GM23248 (cell line): ENCODE data around the gene ZNF648. TPM values are rescaled to one million over a fixed set of nuclear protein-coding genes. Genes with fewer than 3 reads are reported as not detected.

Source experiments
- DNase-seq: peaks from one replicate; pipeline ENCODE4 v3.0.0-alpha.2; 2015
- H2AFZ ChIP-seq: fragments of 200-600 bp; sonication (generic); 2 replicates; pipeline ENCODE4 v1.6.1; 2016; ENCODE audit warnings: antibody characterized with exemption
- H3F3A ChIP-seq: fragments of 200-600 bp; sonication (generic); 2 replicates; pipeline ENCODE4 v1.6.1; 2016; ENCODE audit warnings: mild to moderate bottlenecking, antibody characterized with exemption, mixed run types; ENCODE audit not compliant: insufficient read depth
- H3K27ac ChIP-seq: fragments of 200-600 bp; sonication (generic); 2 replicates; pipeline ENCODE4 v1.5.1; 2016; ENCODE audit warnings: mild to moderate bottlenecking
- H3K27me3 ChIP-seq: fragments of 200-600 bp; sonication (generic); replicated peaks from 2 replicates; pipeline ENCODE4 v1.6.1; 2016; ENCODE audit warnings: mild to moderate bottlenecking; ENCODE audit not compliant: insufficient read depth
- H3K36me3 ChIP-seq: fragments of 200-600 bp; sonication (generic); 2 replicates; pipeline ENCODE4 v1.6.1; 2016; ENCODE audit warnings: low read depth, mild to moderate bottlenecking
- H3K4me1 ChIP-seq: fragments of 200-600 bp; sonication (generic); 2 replicates; pipeline ENCODE4 v1.6.1; 2016; ENCODE audit warnings: mild to moderate bottlenecking; ENCODE audit not compliant: insufficient read depth
- H3K4me2 ChIP-seq: fragments of 200-600 bp; sonication (generic); one replicate; pipeline ENCODE4 v1.6.1; 2016; ENCODE audit warnings: mild to moderate bottlenecking; ENCODE audit not compliant: unreplicated experiment
- H3K4me3 ChIP-seq: fragments of 200-600 bp; sonication (generic); 2 replicates; pipeline ENCODE4 v1.5.1; 2016; ENCODE audit warnings: mild to moderate bottlenecking
- H3K79me2 ChIP-seq: fragments of 200-600 bp; sonication (generic); 2 replicates; pipeline ENCODE4 v1.6.1; 2016; ENCODE audit warnings: mild to moderate bottlenecking; ENCODE audit not compliant: insufficient read depth
- H3K9ac ChIP-seq: fragments of 200-600 bp; sonication (generic); 2 replicates; pipeline ENCODE4 v1.6.1; 2016; ENCODE audit warnings: mild to moderate bottlenecking
- H3K9me2 ChIP-seq: fragments of 200-600 bp; sonication (generic); 2 replicates; pipeline ENCODE4 v1.6.1; 2016; ENCODE audit warnings: mixed run types, mild to moderate bottlenecking, moderate library complexity; ENCODE audit not compliant: insufficient read depth
- H3K9me3 ChIP-seq: fragments of 200-600 bp; sonication (generic); one replicate; pipeline ENCODE4 v1.6.1; 2017; ENCODE audit warnings: low read depth
- H4K20me1 ChIP-seq: fragments of 200-600 bp; sonication (generic); 2 replicates; pipeline ENCODE4 v1.6.0; 2016; ENCODE audit not compliant: insufficient read depth
- EZH2 ChIP-seq: fragments of 200-600 bp; sonication (generic); IDR thresholded peaks from 2 replicates; pipeline ENCODE4 v1.6.1; 2018; ENCODE audit warnings: antibody characterized with exemption, mild to moderate bottlenecking; ENCODE audit not compliant: insufficient read depth, poor library complexity, severe bottlenecking
- EZH2phosphoT487 ChIP-seq: fragments of 200-600 bp; sonication (generic); IDR thresholded peaks from 2 replicates; pipeline ENCODE4 v1.6.1; 2018; ENCODE audit warnings: antibody characterized with exemption, moderate library complexity, mild to moderate bottlenecking, low read depth; ENCODE audit not compliant: insufficient read depth
- WGBS, 2 experiments: methylation state at CpG; one replicate each; pipeline ENCODE4 v1.1.6; 2015 to 2017; ENCODE audit warnings: low lambda C conversion rate in 2 of 2, low coverage in 1 of 2; ENCODE audit errors: missing lambda C conversion rate in 2 of 2; 5-methylcytosine and 5-hydroxymethylcytosine counted together
- in situ Hi-C: fragments of 300-500 bp; cut with MboI; formaldehyde crosslinking; loops from 2 replicates; pipeline ENCODE4 v1.15.0; 2020
- polyA plus RNA-seq: library from polyadenylated mRNA; unstranded; fragments of >200 nt; fragmentation: Nextera tagmentation; extraction: Ambion mirVana; gene quantifications from 2 replicates; pipeline ENCODE4 v1.2.1, GENCODE V29; 2016
- total RNA-seq: library from RNA; depleted of rRNA; stranded (reverse); fragments of >200 nt; shearing (Covaris generic); gene quantifications from 2 replicates; pipeline ENCODE4 v1.2.3, GENCODE V29; 2014

The ZNF648 gene
- total and polyA plus RNA-seq, 2 experiments from 2014 or later: not detected

DNA sequence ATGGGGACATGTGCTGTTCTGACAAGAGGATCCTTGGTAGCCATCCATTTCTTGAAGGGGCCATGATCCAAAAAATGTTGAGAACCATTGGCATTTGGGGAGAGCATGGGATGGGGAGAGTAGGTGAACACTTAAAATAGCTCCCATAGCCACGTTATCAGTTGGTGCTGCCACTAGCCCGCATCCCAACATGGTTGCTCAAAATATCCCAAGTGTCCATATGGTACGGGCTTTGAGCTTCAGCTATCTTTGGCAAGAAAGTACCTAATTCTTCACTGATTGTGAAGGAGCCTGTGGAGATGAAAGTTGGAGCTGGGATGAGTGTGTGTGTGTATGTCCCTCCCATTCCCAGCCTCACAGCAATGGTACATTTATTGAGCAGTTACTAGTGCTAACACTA is 3.1 kb upstream of the ZNF648 start:
- H3K27ac ChIP-seq: no peak overlapping the region
- no peak overlapping the region for H3K4me2 ChIP-seq
- no peaks in the 10 kb centered on the region for H4K20me1 ChIP-seq
- no peak overlapping the region for H2AFZ ChIP-seq
- TF ChIP-seq EZH2: no peak
- no peaks in the 10 kb centered on the region for H3K27me3 ChIP-seq
- no peaks in the 10 kb centered on the region for H3K4me1 ChIP-seq
- H3K4me3 ChIP-seq: no peak overlapping the region
- in situ Hi-C loops: loop anchor here (10.0 kb wide), 1 partner anchor 590 kb away; no protein-coding TSS in a partner anchor
- no peak for DNase-seq
- 32 to 33% methylated on average over 3 of the region's 3 CpGs for WGBS, 2 experiments
- H3F3A ChIP-seq: no peaks in the 10 kb centered on the region
- no peak overlapping the region for H3K9ac ChIP-seq
- H3K9me2 ChIP-seq: no peaks in the 10 kb centered on the region
- no peaks in the 10 kb centered on the region for H3K36me3 ChIP-seq
- H3K79me2 ChIP-seq: no peaks in the 10 kb centered on the region
- H3K9me3 ChIP-seq: no peaks in the 10 kb centered on the region

DNA sequence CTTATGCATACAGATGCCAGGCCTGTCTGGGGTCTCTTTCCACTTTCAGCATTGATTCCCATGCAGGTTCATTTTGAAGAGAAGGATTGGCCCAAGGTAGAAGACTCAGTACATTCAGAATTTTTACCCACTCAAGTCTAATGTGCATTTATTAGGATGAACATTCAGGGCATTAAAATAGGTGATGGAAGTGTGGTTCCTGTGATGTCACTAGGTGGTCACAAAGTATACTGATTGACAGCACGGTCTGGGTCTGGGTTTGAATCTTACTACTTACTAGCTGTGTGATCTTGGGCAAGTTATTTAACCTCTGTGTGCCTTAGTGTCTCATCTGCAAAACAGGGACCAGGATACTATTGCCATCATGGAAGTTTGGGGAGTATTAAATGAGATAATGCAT is 711 bp upstream of the ZNF648 start:
- Histone ChIP-seq H3K27ac (no peak overlapping the region), H3K79me2 (no peaks in the 10 kb centered on the region), H3K4me3 (no peak overlapping the region), H3K4me2 (no peak overlapping the region), H3K36me3 (no peaks in the 10 kb centered on the region), H3F3A (no peaks in the 10 kb centered on the region), H2AFZ (no peak overlapping the region), H3K9me3 (no peaks in the 10 kb centered on the region), H4K20me1 (no peaks in the 10 kb centered on the region), H3K4me1 (no peaks in the 10 kb centered on the region), H3K27me3 (no peaks in the 10 kb centered on the region), H3K9ac (no peak overlapping the region), H3K9me2 (no peaks in the 10 kb centered on the region)
- 13 to 14% methylated on average over 1 of the region's 1 CpG for WGBS, 2 experiments
- in situ Hi-C loops: loop anchor here (10.0 kb wide), 1 partner anchor 587 kb away; no protein-coding TSS in a partner anchor
- no peak for TF ChIP-seq EZH2
- no peak for TF ChIP-seq EZH2phosphoT487
- DNase-seq: no peak

DNA sequence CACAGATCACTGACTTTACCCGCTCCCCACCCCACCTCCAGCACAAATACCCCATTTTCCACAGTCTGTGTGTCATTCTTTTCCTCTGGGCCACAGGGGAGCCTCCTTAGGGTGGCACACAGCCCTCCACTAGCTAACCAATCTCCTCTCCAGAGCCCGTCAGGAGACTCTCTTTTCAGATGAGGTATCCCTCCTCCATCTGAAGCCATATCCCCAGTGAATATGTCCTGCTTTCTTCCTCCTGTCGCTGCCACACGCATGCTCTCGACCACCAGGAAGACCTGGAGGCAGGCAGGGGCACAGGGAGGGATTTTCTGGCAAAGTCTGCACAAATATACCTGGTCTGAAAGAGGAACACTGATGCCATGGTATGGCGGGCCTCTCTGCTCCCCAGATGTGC is 635 bp downstream of the ZNF648 start:
- 28 to 37% methylated on average over 6 of the region's 6 CpGs for WGBS, 2 experiments
- no peak for DNase-seq
- H4K20me1 ChIP-seq: no peaks in the 10 kb centered on the region
- no peak overlapping the region for H3K27ac ChIP-seq
- H3K4me3 ChIP-seq: no peak overlapping the region
- no peaks in the 10 kb centered on the region for H3K36me3 ChIP-seq
- H3K9me3 ChIP-seq: no peaks in the 10 kb centered on the region
- H3K27me3 ChIP-seq: no peaks in the 10 kb centered on the region; the same call in 1 of the 2 replicates
- no peaks in the 10 kb centered on the region for H3K79me2 ChIP-seq
- TF ChIP-seq EZH2 (no peak), EZH2phosphoT487 (no peak)
- no peak overlapping the region for H3K9ac ChIP-seq
- H3K4me2 ChIP-seq: no peak overlapping the region
- in situ Hi-C loops: loop anchor here (10.0 kb wide), 1 partner anchor 586 kb away; no protein-coding TSS in a partner anchor
- H3K9me2 ChIP-seq: no peaks in the 10 kb centered on the region
- no peaks in the 10 kb centered on the region for H3K4me1 ChIP-seq
- H2AFZ ChIP-seq: no peak overlapping the region
- no peaks in the 10 kb centered on the region for H3F3A ChIP-seq

DNA sequence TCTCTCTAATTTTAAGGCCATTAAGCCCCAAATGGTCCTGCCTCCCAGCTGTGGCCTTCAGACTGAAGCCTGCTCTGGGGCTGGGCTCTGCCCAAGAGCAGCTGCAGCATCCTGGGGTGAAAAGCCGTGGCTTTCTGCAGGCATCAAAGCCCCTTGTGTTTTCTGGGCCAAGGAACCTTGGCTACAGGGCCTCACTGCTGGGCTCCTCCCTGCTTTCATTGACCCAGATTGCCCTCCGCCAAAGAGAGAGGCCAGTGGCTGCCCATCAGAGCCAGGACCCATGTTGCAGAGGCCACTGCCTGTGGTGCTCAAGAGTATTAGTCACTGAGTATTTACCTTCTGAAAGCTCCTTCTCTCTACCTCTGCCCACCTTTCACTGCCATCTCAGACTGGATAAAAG is 1.6 kb downstream of the ZNF648 start:
- H3K79me2 ChIP-seq: no peaks in the 10 kb centered on the region
- no peak for TF ChIP-seq EZH2
- TF ChIP-seq EZH2phosphoT487: no peak
- H3K9me2 ChIP-seq: no peaks in the 10 kb centered on the region
- no peaks in the 10 kb centered on the region for H3K9me3 ChIP-seq
- in situ Hi-C loops: loop anchor here (10.0 kb wide), 1 partner anchor 585 kb away; no protein-coding TSS in a partner anchor
- no peak overlapping the region for H3K4me3 ChIP-seq
- no peak overlapping the region for H3K27ac ChIP-seq
- no peaks in the 10 kb centered on the region for H3F3A ChIP-seq
- 55 to 59% methylated on average over 2 of the region's 2 CpGs for WGBS, 2 experiments
- H2AFZ ChIP-seq: no peak overlapping the region
- H3K4me1 ChIP-seq: no peaks in the 10 kb centered on the region
- H3K9ac ChIP-seq: no peak overlapping the region
- no peaks in the 10 kb centered on the region; the same call in 1 of the 2 replicates for H3K27me3 ChIP-seq
- H4K20me1 ChIP-seq: no peaks in the 10 kb centered on the region
- no peak for DNase-seq
- no peak overlapping the region for H3K4me2 ChIP-seq
- no peaks in the 10 kb centered on the region for H3K36me3 ChIP-seq
